HepG2 (cell line): ENCODE results near the gene LCAT. TPM values are rescaled to one million over a fixed set of nuclear protein-coding genes. Genes with fewer than 3 reads are reported as not detected.

Experiments
- DBP ChIP-seq: sonication (generic); formaldehyde crosslinking; IDR thresholded peaks from 2 replicates; pipeline ENCODE4 v1.4.0; 2020; ENCODE audit warnings: missing genetic modification reagents; ENCODE audit errors: not compliant biosample characterization
- GMEB1 ChIP-seq: sonication (generic); formaldehyde crosslinking; IDR thresholded peaks from 2 replicates; pipeline ENCODE4 v1.5.1; 2020; ENCODE audit warnings: missing genetic modification reagents, mild to moderate bottlenecking, borderline replicate concordance
- JARID2 ChIP-seq: sonication (generic); formaldehyde crosslinking; IDR thresholded peaks from 2 replicates; pipeline ENCODE4 v1.8.1; 2023; ENCODE audit warnings: missing genetic modification reagents, inconsistent platforms; ENCODE audit not compliant: insufficient replicate concordance
- KAT2B ChIP-seq: fragments of 150-350 bp; IDR thresholded peaks from 2 replicates; pipeline ENCODE4 v1.6.1; 2014; ENCODE audit warnings: low read depth, low read length, borderline replicate concordance
- MAFG ChIP-seq: sonication (generic); formaldehyde crosslinking; IDR thresholded peaks from 2 replicates; pipeline ENCODE4 v1.5.1; 2020; ENCODE audit warnings: mild to moderate bottlenecking, missing genetic modification reagents
- MIER2 ChIP-seq: IDR thresholded peaks from 2 replicates; pipeline ENCODE4 v1.6.1; 2016; ENCODE audit warnings: missing biosample characterization, missing genetic modification reagents
- NFYB ChIP-seq: sonication (generic); formaldehyde crosslinking; IDR thresholded peaks from 2 replicates; pipeline ENCODE4 v1.4.0; 2020; ENCODE audit warnings: missing genetic modification reagents
- SATB2 ChIP-seq: sonication (generic); formaldehyde crosslinking; IDR thresholded peaks from 2 replicates; pipeline ENCODE4 v1.5.0; 2020; ENCODE audit warnings: missing genetic modification reagents
- THRA ChIP-seq: sonication (generic); formaldehyde crosslinking; IDR thresholded peaks from 2 replicates; pipeline ENCODE4 v1.4.0; 2020; ENCODE audit warnings: missing genetic modification reagents, borderline replicate concordance
- TP53 ChIP-seq: sonication (generic); formaldehyde crosslinking; conservative IDR thresholded peaks from 2 replicates; pipeline ENCODE4 v1.4.0; 2020; ENCODE audit warnings: missing genetic modification reagents
- ZC3H13 ChIP-seq: sonication (generic); formaldehyde crosslinking; IDR thresholded peaks from 2 replicates; pipeline ENCODE4 v1.8.1; 2023; ENCODE audit warnings: mild to moderate bottlenecking, missing genetic modification reagents, moderate library complexity
- ZNF704 ChIP-seq: sonication (generic); formaldehyde crosslinking; IDR thresholded peaks from 2 replicates; pipeline ENCODE4 v1.8.1; 2023; ENCODE audit warnings: mild to moderate bottlenecking, inconsistent platforms, moderate library complexity, missing genetic modification reagents, borderline replicate concordance
- ZNF879 ChIP-seq: sonication (generic); formaldehyde crosslinking; IDR thresholded peaks from 2 replicates; pipeline ENCODE4 v1.8.1; 2023; ENCODE audit warnings: missing genetic modification reagents
- ZUFSP ChIP-seq: sonication (generic); formaldehyde crosslinking; IDR thresholded peaks from 2 replicates; pipeline ENCODE4 v1.9.0; 2021; ENCODE audit warnings: missing genetic modification reagents, mild to moderate bottlenecking, borderline replicate concordance
- polyA plus RNA-seq, 8 experiments: library from polyadenylated mRNA; depleted of rRNA in 3 of 8; stranded (reverse) in 7 of 8; unstranded in 1 of 8; fragments of >200 nt; fragmentation: Illumina TruSeq in 4 of 8; extraction: Trizol in 4 of 8; gene quantifications; 2 replicates each; pipeline versions ENCODE4 v1.2.1 to v1.2.3, GENCODE V29; 2011 to 2016; ENCODE audit warnings: low read depth in 4 of 8, missing spikeins in 1 of 8, mixed read lengths in 1 of 8; ENCODE audit not compliant: insufficient read depth in 1 of 8
- total RNA-seq, 5 experiments: library from RNA; depleted of rRNA; stranded (reverse); fragments of >200 nt; fragmentation: Illumina TruSeq; extraction: Trizol; gene quantifications; 2 replicates each; pipeline ENCODE4 v1.2.3, GENCODE V29; 2016; ENCODE audit warnings: low read depth in 1 of 5

The LCAT gene
- total and polyA plus RNA-seq, 2 of the 13 experiments (the other 11 are each of a cell fraction or from before 2014, with no cell fraction given), result 36.1 to 38.9 TPM

GRCh38 chr16:67968400-67969253 lies 24.7 kb upstream of the LCAT start, which contains the start of gene SLC12A4 (continued):
- peak; percentile 62; the same call in 1 of the 2 replicates for TF ChIP-seq THRA (CRISPR knock-in tag)
- TF ChIP-seq KAT2B, result no peak
- 0 out of 2 replicates have a peak, but pooled peaks have one; percentile 28 for TF ChIP-seq TP53 (CRISPR knock-in tag)
- peak; percentile 62; the same call in 1 of the 2 replicates for TF ChIP-seq GMEB1 (CRISPR knock-in tag)
- TF ChIP-seq MAFG (CRISPR knock-in tag), result no peak
- TF ChIP-seq ZNF704 (CRISPR knock-in tag), result peak; percentile 75; the same call in 1 of the 2 replicates
- no peak for TF ChIP-seq SATB2 (CRISPR knock-in tag)
- TF ChIP-seq MIER2 (CRISPR knock-in tag), result no peak; the same call in 1 of the 2 replicates
- peak; percentile 85 for TF ChIP-seq ZC3H13 (CRISPR knock-in tag)
- no peak for TF ChIP-seq JARID2 (CRISPR knock-in tag)
- TF ChIP-seq NFYB, result peak; percentile 49
- peak; percentile 35; the same call in 1 of the 2 replicates for TF ChIP-seq ZNF879 (CRISPR knock-in tag)
- no peak for TF ChIP-seq ZUFSP (CRISPR knock-in tag)
- TF ChIP-seq DBP (CRISPR knock-in tag), result no peak
